Dermis lymphatic vessel endothelial cell (primary cell): ENCODE measurements around the gene KISS1R. TPM values are rescaled to one million over a fixed set of nuclear protein-coding genes. Genes with fewer than 3 reads are reported as not detected.

ENCODE experiments used
- total RNA-seq: library from RNA; depleted of rRNA; stranded (reverse); fragments of >200 nt; gene quantifications from 2 replicates; pipeline ENCODE4 v1.2.1, GENCODE V29; 2014

Gene KISS1R
- not detected in 2 replicates for total RNA-seq

DNA sequence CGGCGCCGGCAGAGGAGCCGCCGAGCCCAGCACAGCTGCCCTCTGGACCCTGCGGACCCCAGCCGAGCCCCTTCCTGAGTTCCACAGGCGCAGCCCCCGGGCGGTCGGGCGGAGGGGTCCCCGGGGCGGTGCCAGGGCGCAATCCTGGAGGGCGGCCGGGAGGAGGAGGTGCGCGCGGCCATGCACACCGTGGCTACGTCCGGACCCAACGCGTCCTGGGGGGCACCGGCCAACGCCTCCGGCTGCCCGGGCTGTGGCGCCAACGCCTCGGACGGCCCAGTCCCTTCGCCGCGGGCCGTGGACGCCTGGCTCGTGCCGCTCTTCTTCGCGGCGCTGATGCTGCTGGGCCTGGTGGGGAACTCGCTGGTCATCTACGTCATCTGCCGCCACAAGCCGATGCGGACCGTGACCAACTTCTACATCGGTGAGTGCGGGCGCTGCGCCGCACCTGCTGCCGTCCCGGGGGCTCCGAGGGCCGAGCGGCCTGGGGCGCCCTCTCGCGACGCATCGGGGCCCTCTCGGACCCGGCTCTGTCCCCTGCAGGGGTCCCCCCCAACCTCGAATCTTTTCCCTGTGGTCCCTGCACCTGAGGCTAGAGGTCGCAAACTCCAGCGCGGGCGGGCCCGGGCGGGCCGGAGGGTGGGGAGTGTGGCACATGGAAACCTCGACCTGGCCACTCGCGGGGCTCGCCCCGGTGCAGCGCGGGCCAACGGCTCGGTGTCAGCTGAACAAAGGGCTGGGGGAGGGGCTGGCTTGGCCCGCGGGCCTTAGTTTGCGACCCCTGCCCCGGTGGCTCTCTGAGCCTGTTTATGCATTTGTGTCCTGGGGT is at the start of gene KISS1R:
Gene KISS1R, plus strand, starts transcription at position 11 of the 829 bp plus-strand sequence. Its CDS starts 170 bp downstream, at position 181.

DNA sequence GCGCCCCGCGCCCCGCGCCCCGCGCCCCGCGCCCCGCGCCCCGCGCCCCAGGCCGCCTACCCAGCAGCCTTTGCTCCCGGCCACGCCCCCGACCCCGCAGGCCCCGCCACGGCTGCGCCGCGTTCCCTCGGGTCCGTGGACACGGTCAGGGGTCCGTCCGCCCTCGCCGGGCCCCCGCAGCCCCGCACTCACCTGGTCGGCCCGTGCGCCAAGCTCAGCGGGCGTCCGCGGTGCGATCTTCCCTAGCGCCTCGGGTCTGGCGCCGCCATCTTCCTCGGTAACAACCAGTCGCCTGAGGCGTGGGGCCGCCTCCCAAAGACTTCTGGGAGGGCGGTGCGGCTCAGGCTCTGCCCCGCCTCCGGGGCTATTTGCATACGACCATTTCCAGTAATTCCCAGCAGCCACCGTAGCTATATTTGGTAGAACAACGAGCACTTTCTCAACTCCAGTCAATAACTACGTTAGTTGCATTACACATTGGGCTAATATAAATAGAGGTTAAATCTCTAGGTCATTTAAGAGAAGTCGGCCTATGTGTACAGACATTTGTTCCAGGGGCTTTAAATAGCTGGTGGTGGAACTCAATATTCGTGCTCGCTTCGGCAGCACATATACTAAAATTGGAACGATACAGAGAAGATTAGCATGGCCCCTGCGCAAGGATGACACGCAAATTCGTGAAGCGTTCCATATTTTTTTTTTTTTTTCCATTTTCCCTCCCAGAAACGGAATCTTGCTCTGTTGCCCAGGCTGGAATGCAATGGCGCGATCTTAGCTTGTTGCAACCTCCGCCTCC is 24.0 kb upstream of the KISS1R start, which contains the start of the genes MED16 and RNU6-9:
Gene MED16, minus strand, starts transcription at position 294 of the 796 bp plus-strand sequence. CDS start 2,056 bp downstream, outside the sequence.
Gene RNU6-9, plus strand, starts transcription at position 591 of the 796 bp plus-strand sequence.

DNA sequence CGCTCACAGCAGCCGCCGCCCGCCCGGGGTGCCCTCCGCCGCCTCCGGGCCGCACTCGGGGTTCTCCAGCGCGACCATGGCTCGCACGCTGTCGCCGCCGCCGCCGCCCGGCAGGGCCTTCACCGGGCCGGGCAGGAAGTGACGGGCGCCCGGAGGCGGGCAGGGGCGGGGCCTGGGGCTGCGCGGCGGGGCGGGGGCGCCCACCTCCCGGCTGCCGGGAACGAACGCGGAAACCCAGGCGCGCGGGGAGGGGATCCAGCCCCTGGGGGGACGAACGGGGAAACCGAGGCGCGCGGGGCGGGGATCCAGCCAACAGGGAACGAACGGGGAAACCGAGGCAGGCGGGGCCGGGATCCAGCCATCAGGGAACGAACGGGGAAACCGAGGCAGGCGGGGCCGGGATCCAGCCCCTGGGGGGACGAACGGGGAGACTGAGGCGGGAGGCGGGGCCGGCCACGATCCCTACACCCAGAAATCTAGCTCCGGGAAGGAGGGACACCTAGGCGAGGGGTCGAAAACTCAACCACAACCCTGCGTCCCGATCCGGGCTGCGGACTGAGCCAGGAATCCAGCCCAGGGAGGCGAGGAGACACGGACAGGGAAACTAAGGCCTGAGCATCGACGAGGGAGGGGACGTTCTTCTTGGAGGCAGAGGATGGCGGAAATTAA is 3.9 kb upstream of the KISS1R start, which contains the start of gene R3HDM4:
Gene R3HDM4, minus strand, starts transcription at position 140 of the 669 bp plus-strand sequence. Its CDS starts 62 bp downstream, at position 78.

DNA sequence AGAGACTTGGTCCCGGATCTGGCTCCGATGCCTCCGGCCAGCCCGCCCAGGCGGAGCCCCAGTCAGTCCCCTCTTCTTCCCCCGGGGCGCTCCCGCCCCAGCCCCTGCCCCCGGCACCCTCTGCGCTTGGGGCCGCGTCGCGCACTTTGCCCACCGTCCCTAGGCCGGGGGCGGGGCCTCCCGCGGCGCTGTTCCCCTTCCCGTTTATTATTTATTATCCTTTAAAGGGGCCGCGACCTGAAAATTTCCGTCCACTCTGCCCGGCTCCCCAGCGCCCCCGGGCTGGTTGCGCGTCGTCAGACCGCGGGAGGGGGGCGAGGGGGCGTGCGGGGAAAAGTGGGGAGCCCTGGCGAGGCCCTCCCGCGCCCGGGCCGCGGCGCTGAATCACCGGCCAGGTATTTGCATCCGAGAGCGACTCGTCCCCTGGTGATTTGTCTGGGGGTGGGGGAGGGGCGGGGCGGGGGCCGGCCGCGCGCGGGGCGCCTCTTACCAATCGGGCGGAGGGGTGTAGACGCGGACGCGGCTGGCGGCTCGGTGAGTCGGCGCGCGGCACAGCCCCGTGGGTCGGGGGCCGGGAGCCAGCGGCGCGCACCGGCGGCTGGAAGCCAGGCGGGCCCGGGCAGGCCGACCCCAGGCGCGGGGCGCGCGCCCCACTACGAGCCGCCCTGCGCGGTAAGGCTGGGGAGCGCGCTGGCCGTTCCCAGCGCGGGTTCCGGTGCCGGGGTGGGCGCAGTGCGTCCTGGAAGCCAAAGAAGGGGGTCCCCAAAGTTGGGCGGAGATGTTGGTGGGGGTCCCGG is 8.6 kb downstream of the KISS1R start, which contains the start of gene ARID3A:
Gene ARID3A, plus strand, starts transcription at position 510 of the 797 bp plus-strand sequence. CDS start 3,494 bp downstream, outside the sequence.

Other genes with a start within 250 kb of the KISS1R start
- 3.4 and 5.9 TPM in 2 replicates for gene FSTL3, start 240.9 kb upstream of the KISS1R start, total RNA-seq
- gene PRSS57, start 221.9 kb upstream of the KISS1R start, total RNA-seq, result not detected in 2 replicates
- gene PALM, start 208.4 kb upstream of the KISS1R start, total RNA-seq, result 28.6 and 34.0 TPM in 2 replicates
- under 0.01 TPM in 1 of 2 replicates, not detected in the other for gene MISP, start 166.2 kb upstream of the KISS1R start, total RNA-seq
- 118 and 139 TPM in 2 replicates for gene PTBP1, start 119.9 kb upstream of the KISS1R start, total RNA-seq
- under 0.01 TPM in 2 replicates for gene PLPPR3, start 95.4 kb upstream of the KISS1R start, total RNA-seq
- gene AZU1, start 89.5 kb upstream of the KISS1R start, total RNA-seq, result not detected in 2 replicates
- not detected in 2 replicates for gene PRTN3, start 76.3 kb upstream of the KISS1R start, total RNA-seq
- not detected in 2 replicates for gene ELANE, start 65.0 kb upstream of the KISS1R start, total RNA-seq
- gene CFD, start 57.7 kb upstream of the KISS1R start, total RNA-seq, result 0.52 and 0.54 TPM in 2 replicates
- 16.1 and 20.6 TPM in 2 replicates for gene MED16, start 24.1 kb upstream of the KISS1R start, total RNA-seq
- not detected in 2 replicates for gene RNU6-9, start 23.8 kb upstream of the KISS1R start, total RNA-seq
- gene R3HDM4, start 4.1 kb upstream of the KISS1R start, total RNA-seq, result 37.0 and 37.5 TPM in 2 replicates
- gene ARID3A, start 8.7 kb downstream of the KISS1R start, total RNA-seq, result 4.7 and 5.6 TPM in 2 replicates
- gene WDR18, start 67.0 kb downstream of the KISS1R start, total RNA-seq, result 67.0 and 73.3 TPM in 2 replicates
- gene GRIN3B, start 83.1 kb downstream of the KISS1R start, total RNA-seq, result 0.09 and 0.33 TPM in 2 replicates
- gene TMEM259, start 103.8 kb downstream of the KISS1R start, total RNA-seq, result 36.9 and 38.3 TPM in 2 replicates
- gene RNU6-2, start 104.2 kb downstream of the KISS1R start, total RNA-seq, result not detected in 2 replicates
- gene CNN2, start 109.3 kb downstream of the KISS1R start, total RNA-seq, result 54.7 and 73.7 TPM in 2 replicates
- 2.4 and 3.6 TPM in 2 replicates for gene ABCA7, start 122.8 kb downstream of the KISS1R start, total RNA-seq
- gene ARHGAP45, start 149.8 kb downstream of the KISS1R start, total RNA-seq, result 11.9 and 24.8 TPM in 2 replicates
- gene POLR2E, start 178.0 kb downstream of the KISS1R start, total RNA-seq, result 69.8 and 81.8 TPM in 2 replicates
- gene GPX4, start 186.7 kb downstream of the KISS1R start, total RNA-seq, result 369 and 438 TPM in 2 replicates